Measurements from ENCODE around the gene RNASEL. TPM values are rescaled to one million over a fixed set of nuclear protein-coding genes. Genes with fewer than 3 reads are reported as not detected.
A peak's percentile ranks its signal among the peaks of the same experiment; 100 is the strongest.

Gene RNASEL
- polyA plus RNA-seq, 4 donors, result 8.4 to 13.6 (median 10.6) TPM

- peak; percentile 62 to 69 (median 66) for DNase-seq (ENCODE audit: low read depth in 4 of 4, low spot score in 3 of 4)
Measured at GRCh38 chr1:182601416-182601786, 12.3 kb upstream of the RNASEL start.

- no peak for DNase-seq (ENCODE audit: low read depth in 4 of 4, low spot score in 3 of 4)
Measured at GRCh38 chr1:182600745-182601415, 11.8 kb upstream of the RNASEL start.

- DNase-seq (ENCODE audit: low read depth in 4 of 4, low spot score in 3 of 4), result no peak
Measured at GRCh38 chr1:182600036-182600713, 11.1 kb upstream of the RNASEL start.

- DNase-seq (ENCODE audit: low read depth in 4 of 4, low spot score in 3 of 4), result no peak
Measured at GRCh38 chr1:182599339-182599738, 10.3 kb upstream of the RNASEL start.

- DNase-seq (ENCODE audit: low read depth in 4 of 4, low spot score in 3 of 4), result no peak
Measured at GRCh38 chr1:182598296-182598695, 9.2 kb upstream of the RNASEL start.

GRCh38 chr1:182596934-182597333 is 7.9 kb upstream of the RNASEL start:
- no peak for DNase-seq (ENCODE audit: low read depth in 4 of 4, low spot score in 3 of 4)

GRCh38 chr1:182595641-182596240 is 6.7 kb upstream of the RNASEL start:
- DNase-seq (ENCODE audit: low read depth in 4 of 4, low spot score in 3 of 4), result no peak

GRCh38 chr1:182589931-182590330 is 875 bp upstream of the RNASEL start:
- DNase-seq (ENCODE audit: low read depth in 4 of 4, low spot score in 3 of 4), result no peak

- DNase-seq (ENCODE audit: low read depth in 4 of 4, low spot score in 3 of 4), result no peak
Measured at GRCh38 chr1:182589520-182589919, 464 bp upstream of the RNASEL start.

GRCh38 chr1:182587666-182588499 is 1.2 kb downstream of the RNASEL start:
- no peak for DNase-seq (ENCODE audit: low read depth in 4 of 4, low spot score in 3 of 4)

- DNase-seq (ENCODE audit: low read depth in 4 of 4, low spot score in 3 of 4), result no peak
Measured at GRCh38 chr1:182587093-182587492, 2.0 kb downstream of the RNASEL start.

- DNase-seq (ENCODE audit: low read depth in 4 of 4, low spot score in 3 of 4), result no peak
Measured at GRCh38 chr1:182586380-182586779, 2.7 kb downstream of the RNASEL start.

- no peak for DNase-seq (ENCODE audit: low read depth in 4 of 4, low spot score in 3 of 4)
Measured at GRCh38 chr1:182584746-182585145, 4.3 kb downstream of the RNASEL start.

- no peak for DNase-seq (ENCODE audit: low read depth in 4 of 4, low spot score in 3 of 4)
Measured at GRCh38 chr1:182580736-182581135, 8.3 kb downstream of the RNASEL start.

- no peak for DNase-seq (ENCODE audit: low read depth in 4 of 4, low spot score in 3 of 4)
Measured at GRCh38 chr1:182575540-182576149, 13.4 kb downstream of the RNASEL start.

GRCh38 chr1:182574156-182574555 is 14.9 kb downstream of the RNASEL start:
- no peak for DNase-seq (ENCODE audit: low read depth in 4 of 4, low spot score in 3 of 4)

GRCh38 chr1:182570611-182570970 is 18.5 kb downstream of the RNASEL start:
- no peak for DNase-seq (ENCODE audit: low read depth in 4 of 4, low spot score in 3 of 4)

GRCh38 chr1:182569939-182570610 is 19.0 kb downstream of the RNASEL start:
- no peak for DNase-seq (ENCODE audit: low read depth in 4 of 4, low spot score in 3 of 4)

GRCh38 chr1:182568647-182569284 is 20.3 kb downstream of the RNASEL start:
- no peak for DNase-seq (ENCODE audit: low read depth in 4 of 4, low spot score in 3 of 4)

- no peak for DNase-seq (ENCODE audit: low read depth in 4 of 4, low spot score in 3 of 4)
Measured at GRCh38 chr1:182567629-182568028, 21.4 kb downstream of the RNASEL start.
